Brain pericyte (primary cell): Measurements from ENCODE around the gene FAM209B.
A peak's percentile ranks its signal among the peaks of the same experiment; 100 is the strongest.
"Not testable (repeated sequence)": the region's sequence is repeated elsewhere in the genome, so short reads cannot be mapped to it uniquely, and the experiment has no call there.

Source experiments
- DNase-seq: peaks from one replicate; pipeline ENCODE4 v3.0.0-alpha.2; 2012; ENCODE audit warnings: low read depth, low spot score

Gene FAM209B

DNA sequence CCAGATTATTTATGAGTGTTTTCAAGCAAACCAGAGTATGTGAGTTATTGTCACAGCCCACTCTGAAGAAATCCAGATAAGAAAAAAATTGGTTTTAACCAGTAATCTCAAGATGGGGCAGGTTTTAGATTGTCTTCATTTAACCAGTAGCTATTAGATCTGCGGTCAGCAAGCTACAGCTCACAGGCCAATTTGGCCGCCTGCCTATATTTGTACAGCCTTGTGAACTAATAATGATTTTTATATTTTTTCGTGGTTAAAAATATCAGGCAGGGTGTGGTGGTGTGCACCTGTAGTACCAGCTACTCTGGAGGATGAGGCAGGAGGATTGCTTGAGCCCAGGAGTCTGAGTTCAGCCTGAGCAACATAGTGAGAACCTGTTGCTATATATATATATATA is 5.0 kb downstream of the FAM209B start:
- no peak for DNase-seq

DNA sequence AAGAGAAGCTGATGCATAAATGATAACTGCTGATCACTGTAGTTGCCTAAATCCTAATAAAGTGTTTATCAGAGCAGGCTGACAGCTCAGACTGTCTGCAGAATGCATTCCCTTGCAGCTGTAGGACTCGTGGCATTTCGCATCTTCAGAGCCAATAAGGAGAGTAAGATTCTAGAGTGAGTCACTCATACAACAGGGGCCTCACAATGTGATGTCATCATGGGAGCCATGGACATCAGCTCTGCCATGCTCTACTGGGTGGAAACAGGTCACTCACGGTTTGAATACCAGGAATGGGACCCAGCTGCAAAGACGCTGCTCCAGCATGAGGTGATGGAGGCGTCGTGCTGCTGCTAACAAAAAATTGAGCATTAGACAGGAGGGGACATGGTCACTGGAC is 7.4 kb downstream of the FAM209B start:
- no peak for DNase-seq

DNA sequence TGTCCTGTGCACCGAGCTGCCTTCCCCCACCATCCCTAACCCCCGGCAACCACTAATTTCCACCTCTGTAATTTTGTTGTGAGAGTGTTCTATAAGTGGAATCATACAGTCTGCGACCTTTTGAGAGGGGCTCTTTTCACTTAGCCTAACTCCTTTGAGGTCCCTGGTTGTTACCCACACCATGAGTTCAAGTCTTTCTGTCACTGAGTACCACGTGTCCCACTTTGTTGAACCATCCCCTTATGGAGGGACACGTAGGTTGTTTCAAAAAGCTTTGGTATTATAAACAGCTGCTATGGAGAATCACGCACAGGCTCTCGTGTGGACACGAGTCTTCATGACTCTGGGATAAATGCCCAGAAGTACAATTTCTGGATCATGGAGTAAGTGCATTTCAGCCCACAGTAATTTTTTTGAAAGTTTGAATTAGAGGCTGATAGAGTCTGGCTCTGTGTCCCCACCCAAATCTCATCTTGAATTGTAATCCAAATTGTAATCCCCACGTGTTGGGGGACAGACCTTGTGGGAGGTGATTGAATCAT is 9.5 kb downstream of the FAM209B start:
- DNase-seq = no peak

DNA sequence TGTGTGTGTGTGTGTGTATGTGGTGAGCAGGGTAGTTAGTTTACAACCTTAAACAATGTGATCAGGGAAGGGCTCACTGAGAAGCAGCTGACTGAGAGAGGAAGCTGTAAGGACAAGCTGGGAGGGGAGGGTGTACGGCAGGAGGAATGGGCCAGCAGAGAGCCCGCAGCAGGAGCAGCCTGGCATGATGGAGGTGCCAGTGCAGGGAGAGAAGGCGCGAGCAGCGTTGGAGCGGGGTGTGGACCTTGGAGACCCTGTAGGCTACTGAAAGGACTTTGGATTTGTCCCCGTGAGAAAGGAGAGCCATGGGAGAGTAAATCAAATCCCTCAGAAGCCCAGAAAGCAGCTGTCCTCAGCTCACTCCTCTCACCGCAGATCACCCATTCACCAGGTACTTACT is 18.5 kb downstream of the FAM209B start:
- DNase-seq = no peak

DNA sequence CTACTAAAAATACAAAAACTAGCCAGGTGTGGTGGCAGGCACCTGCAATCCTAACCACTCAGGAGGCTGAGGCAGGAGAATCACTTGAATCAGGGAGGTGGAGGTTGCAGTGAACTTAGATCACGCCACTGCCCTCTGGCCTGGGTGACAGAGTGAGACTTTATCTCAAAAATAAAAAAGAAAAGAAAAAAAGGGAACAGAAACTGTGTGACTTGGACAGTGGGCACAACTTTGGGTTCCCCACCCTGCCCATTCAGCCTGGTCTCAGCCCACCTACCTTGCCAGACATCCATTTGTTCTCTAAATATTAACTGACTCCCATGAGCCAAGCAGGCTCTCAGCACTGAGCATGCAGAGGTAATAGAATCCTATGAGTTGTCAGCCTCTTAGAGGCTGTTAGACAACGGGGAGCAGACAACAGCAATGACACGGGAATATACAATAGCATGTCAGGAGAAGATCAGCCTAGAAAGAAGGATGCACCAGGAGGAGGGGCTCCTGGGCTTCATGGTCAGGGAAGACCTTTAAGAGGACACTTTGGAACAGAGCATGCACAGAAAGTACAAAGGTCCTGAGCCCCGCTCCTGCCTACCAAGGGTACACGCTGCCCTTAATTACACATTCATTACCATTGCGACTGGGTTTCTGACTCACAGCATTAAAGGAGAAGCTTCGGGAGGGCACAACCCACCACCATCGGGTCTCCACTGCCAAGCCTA is 20.0 kb downstream of the FAM209B start:
- DNase-seq = no peak

DNA sequence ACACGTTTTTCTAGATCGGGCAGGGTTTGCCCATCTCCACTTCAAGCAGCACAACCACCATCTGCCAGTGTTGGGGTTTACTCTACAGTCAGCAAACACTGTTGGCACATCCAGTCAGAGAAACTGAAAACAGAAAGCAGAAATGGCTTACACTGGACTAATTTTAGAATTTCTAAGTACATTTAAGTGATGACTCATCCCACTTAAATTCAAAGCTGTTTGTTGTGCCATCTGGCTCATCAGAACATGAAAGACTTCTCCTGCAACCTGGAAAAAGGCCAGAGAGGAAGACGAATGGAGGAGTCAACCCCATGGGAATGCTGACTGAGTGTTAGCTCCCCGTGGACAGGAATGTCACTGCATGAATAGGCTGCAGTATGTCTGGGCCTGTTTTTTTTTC is 21.8 kb downstream of the FAM209B start:
- DNase-seq = peak; percentile 64

DNA sequence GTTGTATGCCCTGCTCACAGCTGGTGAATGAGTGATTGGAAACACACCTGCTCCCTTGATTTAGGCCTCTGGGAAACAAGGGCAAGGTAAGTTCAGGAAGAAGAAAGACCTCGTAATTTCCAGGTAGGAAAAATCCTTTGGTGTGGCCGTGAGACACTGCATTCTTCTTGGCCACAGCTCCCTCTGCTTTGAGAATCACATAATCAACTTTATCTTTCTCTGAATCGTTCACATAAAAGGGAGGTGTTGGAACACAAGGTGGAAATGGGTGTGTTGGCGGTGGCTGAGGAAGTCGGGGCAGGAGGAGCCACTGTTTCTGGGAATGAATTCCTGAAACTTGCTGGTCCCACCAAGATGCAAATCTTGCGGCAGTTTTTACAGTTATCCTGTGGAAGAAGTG is 25.9 kb downstream of the FAM209B start:
- no peak for DNase-seq

DNA sequence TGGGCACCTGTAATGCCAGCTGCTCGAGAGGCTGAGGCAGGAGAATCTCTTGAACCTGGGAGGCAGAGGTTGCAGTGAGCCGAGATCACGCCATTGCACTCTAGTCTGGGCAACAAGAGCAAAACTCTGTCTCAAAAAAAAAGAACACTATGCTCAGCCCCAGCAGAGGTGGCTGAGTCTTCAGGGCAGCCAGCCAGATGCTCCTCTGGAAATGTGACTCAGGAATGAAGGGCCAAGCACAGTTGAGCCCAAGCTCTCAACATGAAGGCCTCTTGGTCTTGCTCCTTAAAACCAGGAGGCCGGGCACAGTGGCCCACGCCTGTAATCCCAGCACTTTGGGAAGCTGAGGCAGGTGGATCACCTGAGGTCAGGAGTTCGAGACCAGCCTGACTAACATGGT is 31.5 kb downstream of the FAM209B start:
- not testable (repeated sequence) for DNase-seq

DNA sequence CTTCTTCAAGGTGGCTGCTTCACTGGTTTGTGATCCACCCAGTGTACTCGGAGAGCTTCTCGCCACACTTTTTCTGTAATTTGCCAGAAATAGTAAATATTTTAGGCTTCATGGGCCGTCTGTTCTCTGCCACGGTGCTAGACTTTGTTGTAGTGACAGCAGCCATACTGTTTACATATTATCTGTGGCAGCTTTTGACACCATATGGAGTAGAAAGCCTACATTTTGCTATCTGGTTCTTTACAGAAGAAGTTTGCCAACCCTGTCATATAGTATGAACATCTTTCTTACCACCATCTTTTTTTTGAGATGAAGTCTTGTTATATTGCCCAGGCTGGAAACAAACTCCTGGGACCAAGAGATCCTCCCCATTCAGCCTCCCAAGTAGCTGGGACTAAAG is 32.5 kb downstream of the FAM209B start:
- no peak for DNase-seq

DNA sequence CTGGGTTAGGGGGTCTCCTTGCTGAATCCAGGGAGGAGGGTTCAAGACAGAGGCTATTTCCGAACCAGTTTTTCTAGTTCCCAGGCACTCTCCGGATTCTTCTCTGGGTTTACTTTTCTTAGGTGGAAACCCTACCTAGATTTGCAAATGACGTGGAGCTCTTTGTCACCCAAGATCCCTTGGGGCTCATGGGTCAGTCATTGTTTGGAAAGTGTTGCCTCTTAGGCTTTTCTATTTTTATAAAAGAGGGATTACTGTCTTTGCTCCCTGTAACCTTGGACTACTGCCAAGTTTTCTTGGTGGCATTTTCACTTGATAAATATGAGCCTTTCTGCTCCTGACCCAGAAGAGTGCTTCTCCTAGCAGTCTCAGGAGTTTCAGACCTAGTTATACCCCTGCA is 33.6 kb downstream of the FAM209B start:
- DNase-seq = no peak

DNA sequence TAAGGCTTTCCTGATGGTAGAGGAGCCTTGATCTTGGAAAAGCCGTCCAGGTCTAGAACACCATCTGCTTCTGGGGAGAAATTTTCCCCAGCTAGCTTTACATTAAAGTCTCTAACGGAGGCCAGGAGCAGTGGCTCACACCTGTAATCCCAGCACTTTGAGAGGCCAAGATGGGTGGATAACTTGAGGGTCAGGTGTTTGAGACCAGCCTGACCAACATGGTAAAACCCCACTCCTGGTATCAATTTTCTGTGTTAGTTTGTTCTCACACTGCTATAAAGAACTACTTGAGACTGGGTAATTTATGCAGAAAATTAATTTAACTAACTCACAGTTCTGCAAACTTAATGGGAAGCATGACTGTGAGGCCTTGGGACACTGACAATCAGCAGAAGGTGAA is 37.8 kb downstream of the FAM209B start:
- no peak for DNase-seq

DNA sequence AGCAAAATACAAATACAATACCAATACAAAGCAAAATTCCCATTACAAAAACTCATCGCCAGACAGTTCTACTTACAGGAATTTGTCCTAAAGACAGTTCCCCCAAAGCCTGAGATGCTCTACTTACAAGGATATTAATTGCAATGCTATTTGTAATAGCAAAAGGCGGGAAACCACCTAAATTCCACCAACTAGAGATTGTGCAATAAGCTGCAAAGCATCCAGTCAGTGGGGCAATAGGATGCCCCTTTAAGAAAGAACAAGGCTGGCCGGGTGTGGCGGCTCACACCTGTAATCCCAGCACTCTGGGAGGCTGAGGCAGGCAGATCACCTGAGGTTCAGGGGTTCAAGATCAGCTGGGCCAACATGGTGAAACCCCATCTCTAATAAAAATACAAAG is 39.1 kb downstream of the FAM209B start:
- no peak for DNase-seq

DNA sequence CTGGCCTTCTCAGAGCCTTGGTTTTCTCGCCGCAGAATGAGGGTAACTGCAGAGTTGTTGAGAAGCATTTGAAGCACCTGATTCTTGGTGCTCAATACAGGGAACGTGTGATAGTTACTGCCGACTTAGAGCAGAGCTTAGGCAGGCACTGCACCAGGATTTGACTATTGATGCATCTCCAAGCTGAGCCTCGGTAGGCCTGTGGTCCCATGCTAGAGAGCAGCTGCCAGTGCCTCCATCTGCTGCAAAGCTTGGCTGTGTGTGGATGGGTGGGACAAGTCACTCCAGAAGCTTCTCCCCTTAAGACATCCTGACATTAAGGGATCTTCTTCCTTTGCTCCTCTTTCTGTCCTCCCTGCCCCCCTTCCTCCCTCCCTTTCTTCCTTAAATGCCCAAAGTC is 40.9 kb downstream of the FAM209B start:
- DNase-seq = no peak

DNA sequence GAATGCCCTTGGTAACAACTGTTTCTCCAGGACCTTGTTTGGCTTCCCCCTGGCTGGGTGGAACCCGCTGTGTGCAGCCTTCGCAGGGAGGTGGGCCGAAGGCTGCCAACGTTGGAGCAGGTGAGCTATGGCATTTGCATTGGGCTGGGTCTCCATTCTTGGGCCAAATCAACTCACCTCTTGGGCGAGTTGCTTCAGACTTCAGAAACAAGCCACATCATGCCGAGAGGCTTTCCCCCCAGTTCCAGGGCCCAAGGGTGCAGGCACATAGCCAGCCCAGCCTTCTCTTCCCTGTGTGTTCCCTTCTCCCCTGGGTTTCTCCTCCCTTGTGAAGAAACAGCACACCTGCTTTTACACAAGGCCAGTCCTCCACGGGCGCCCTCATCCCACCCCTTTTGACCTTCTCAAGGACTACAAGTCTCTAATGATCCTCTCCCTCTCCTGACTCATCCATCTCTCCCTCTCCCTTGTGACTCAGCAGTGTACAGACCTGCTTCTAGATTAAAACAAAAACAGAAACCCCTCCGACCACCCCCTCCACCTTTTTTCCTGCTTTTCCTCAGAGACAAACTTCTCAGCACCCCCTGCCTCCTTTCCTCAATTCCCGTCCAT is 41.6 kb downstream of the FAM209B start:
- DNase-seq = no peak

DNA sequence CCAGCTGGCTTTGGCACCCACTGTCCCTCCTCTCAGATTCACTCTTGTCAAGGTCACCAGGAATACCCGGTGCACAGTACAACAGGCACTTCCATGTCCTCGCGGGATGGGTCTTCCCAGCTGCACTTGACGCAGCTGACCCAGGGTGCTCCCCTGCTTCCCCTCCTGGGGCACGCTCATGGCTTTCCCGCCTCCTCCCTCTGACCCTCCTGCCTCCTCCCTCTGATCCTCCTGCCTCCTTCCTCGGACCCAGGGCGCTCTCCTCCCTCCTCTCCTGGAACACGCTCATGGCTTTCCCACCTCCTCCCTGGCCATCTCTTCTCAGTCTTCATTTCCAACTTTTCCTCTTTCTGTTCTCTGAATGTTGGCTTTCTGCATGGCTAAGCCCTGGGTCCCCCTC is 42.1 kb downstream of the FAM209B start:
- DNase-seq = no peak

DNA sequence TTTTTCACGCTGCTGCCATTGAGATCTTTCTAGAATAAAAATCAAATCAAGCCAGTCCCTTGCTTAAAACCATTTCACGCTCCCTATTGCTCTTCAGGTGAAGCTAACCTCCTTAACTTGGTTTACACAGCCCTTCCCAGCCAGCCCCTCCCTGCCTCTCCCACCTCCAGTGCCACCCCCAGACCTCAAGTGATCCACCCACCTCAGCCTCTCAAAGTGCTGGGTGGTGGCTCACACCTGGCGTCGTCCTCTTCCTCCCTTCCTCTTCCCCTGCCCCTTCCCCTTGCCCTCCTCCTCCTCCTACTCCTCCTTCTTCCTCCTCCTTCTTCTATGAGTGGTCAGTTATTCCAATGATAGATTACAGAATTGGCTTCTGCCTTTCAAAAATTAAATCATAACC is 42.9 kb downstream of the FAM209B start:
- DNase-seq = no peak

DNA sequence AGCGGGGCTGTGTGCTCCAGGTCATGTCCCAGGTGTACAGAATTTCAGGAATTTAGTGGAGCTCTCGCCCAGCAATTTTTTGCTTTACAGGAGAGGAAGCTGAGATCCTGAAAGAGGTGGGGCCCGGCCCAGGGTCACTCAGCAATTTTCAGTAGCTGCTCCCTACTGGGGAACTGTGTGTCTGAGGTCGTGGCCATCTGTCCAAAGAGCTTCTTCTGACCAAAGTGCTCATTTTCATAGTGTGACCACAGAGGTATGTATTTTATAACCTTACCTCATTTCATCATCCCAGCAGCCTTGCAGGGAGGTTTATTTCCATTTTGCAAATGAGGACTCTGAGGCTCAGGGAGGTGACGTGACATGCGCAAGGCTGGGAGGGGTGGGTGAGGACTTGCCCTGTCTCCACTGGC is 46.3 kb downstream of the FAM209B start:
- no peak for DNase-seq

DNA sequence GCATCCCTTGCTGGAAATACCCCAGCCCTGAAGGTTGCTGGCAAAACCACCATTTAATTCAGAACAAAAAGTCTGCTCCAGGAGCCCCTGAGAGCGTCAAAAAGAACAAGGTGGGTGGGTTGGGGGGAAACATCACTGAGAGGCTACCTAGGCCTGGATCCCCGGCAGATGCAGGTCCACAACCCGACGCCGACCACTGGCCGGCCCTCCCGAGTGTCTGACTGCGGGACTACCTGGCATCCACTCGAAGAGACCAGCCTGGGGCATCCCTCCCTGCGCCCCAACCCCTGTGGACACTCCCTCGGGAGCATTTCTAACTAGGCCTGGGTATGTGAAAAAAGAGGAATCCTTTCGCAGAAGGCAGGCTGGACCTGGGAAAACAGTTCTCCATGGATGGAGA is 47.2 kb downstream of the FAM209B start:
- no peak for DNase-seq

DNA sequence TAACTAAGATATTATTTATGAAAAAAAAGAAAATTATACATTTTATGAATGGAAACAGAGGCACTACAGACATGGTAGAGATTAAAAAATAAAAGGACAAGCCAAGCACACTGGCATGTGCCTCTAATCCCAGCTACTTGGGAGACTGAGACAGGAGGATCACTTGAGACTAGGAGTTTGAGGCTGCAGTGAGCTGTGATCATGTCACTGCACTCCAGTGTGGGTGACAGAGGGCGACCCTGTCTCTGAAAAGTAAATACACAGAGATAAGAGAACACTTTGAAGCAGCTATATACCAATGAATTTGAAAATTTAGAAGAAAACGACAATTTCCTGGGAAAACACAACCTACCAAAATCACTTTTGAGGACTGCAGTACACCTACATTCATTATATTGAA is 48.7 kb downstream of the FAM209B start:
- DNase-seq = no peak

DNA sequence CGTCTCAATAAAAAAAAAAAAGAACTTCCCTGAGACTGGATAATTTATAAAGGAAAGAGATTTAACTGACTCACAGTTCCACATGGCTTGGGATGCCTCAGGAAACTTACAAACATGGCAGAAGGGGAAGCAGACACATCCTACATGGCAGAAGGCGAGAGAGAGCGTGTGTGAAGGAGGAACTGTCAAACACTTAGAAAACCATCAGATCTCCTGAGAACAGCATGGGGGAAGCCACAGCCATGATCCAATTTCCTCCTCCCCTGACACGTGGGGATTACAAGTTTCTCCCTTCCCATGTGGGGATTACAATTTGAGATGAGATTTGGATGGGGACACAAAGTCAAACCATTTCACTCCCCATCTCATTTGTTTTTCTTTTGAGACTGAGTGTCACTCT is 49.5 kb downstream of the FAM209B start:
- DNase-seq = no peak

DNA sequence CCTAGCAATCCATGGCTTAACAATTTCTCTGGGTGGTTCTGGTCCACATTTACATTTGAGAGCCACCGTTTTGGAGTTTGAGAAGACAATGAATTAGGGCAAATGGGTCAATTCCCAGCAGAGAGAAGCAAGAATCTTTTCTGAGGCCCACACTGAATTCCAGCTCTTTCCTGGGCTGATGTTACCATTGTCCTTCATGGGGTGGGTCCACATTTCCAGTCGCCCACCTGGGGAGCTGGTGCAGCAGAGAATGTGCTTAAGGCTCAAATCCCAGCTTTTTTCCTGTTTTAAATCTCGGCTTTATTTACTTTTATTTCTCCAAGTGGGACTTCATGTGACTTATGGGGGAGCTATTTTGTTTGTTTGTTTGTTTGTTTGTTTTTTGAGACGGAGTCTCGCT is 51.9 kb downstream of the FAM209B start:
- no peak for DNase-seq
